ENCODE measurements around the gene SHKBP1. TPM values are rescaled to one million over a fixed set of nuclear protein-coding genes. Genes with fewer than 3 reads are reported as not detected.
A peak's percentile ranks its signal among the peaks of the same experiment; 100 is the strongest.

Gene SHKBP1
- total and polyA plus RNA-seq, 9 of the 15 experiments (the other 6 are each of a cell fraction or from before 2014, with no cell fraction given) = 1.2 to 58.1 (median 22.3) TPM

GRCh38 chr19:40598121-40598917, 21.6 kb downstream of the SHKBP1 start (continued):
- TF ChIP-seq C11orf30 (IDR thresholded peaks at IDR 0.05; ENCODE audit: low read depth) = no peak
- peak; percentile 41; the same call in 1 of the 2 replicates for TF ChIP-seq ZBTB2 (IDR thresholded peaks at IDR 0.05)
- TF ChIP-seq GTF2F1 (IDR thresholded peaks at IDR 0.05; ENCODE audit: low read depth, low read length) = no peak
- peak; percentile 68 for TF ChIP-seq L3MBTL2 (IDR thresholded peaks at IDR 0.05)
- no peak for TF ChIP-seq THRB (CRISPR knock-in tag; conservative IDR thresholded peaks at IDR 0.05)
- TF ChIP-seq RAD51 (IDR thresholded peaks at IDR 0.05; ENCODE audit: borderline replicate concordance, low read depth) = no peak; the same call in 1 of the 2 replicates
- TF ChIP-seq BCL6 (CRISPR knock-in tag; IDR thresholded peaks at IDR 0.05) = no peak
- no peak for TF ChIP-seq TCF3 (CRISPR knock-in tag; IDR thresholded peaks at IDR 0.05)
- peak; percentile 23; the same call in 1 of the 2 replicates for TF ChIP-seq MYC (IDR thresholded peaks at IDR 0.05; ENCODE audit: low read depth, low read length)
- no peak for TF ChIP-seq MYC (CRISPR knock-in tag; IDR thresholded peaks at IDR 0.05; ENCODE audit: borderline replicate concordance, low read depth)
- no peak; the same call in 1 of the 2 replicates for TF ChIP-seq ZKSCAN1 (IDR thresholded peaks at IDR 0.05; ENCODE audit: low read depth, low read length)
- no peak for TF ChIP-seq TAF9B (IDR thresholded peaks at IDR 0.05; ENCODE audit: partially characterized antibody)
- TF ChIP-seq ZNF146 (CRISPR knock-in tag; IDR thresholded peaks at IDR 0.05; ENCODE audit: unreplicated experiment) = no peak
- no peak for TF ChIP-seq ZNF165 (CRISPR knock-in tag; IDR thresholded peaks at IDR 0.05; ENCODE audit: borderline replicate concordance)
- no peak for TF ChIP-seq ZNF384 (IDR thresholded peaks at IDR 0.05; ENCODE audit: low read depth, low read length)
- no peak for TF ChIP-seq KAT7 (CRISPR knock-in tag; IDR thresholded peaks at IDR 0.05; ENCODE audit: borderline replicate concordance)
- TF ChIP-seq, protein P1, sequence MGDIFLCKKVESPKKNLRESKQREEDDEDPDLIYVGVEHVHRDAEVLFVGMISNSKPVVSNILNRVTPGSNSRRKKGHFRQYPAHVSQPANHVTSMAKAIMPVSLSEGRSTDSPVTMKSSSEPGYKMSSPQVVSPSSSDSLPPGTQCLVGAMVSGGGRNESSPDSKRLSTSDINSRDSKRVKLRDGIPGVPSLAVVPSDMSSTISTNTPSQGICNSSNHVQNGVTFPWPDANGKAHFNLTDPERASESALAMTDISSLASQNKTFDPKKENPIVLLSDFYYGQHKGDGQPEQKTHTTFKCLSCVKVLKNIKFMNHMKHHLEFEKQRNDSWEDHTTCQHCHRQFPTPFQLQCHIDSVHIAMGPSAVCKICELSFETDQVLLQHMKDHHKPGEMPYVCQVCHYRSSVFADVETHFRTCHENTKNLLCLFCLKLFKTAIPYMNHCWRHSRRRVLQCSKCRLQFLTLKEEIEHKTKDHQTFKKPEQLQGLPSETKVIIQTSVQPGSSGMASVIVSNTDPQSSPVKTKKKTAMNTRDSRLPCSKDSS (IDR thresholded peaks at IDR 0.05; ENCODE audit: low read depth, partially characterized antibody) = no peak
- TF ChIP-seq, protein P2, sequence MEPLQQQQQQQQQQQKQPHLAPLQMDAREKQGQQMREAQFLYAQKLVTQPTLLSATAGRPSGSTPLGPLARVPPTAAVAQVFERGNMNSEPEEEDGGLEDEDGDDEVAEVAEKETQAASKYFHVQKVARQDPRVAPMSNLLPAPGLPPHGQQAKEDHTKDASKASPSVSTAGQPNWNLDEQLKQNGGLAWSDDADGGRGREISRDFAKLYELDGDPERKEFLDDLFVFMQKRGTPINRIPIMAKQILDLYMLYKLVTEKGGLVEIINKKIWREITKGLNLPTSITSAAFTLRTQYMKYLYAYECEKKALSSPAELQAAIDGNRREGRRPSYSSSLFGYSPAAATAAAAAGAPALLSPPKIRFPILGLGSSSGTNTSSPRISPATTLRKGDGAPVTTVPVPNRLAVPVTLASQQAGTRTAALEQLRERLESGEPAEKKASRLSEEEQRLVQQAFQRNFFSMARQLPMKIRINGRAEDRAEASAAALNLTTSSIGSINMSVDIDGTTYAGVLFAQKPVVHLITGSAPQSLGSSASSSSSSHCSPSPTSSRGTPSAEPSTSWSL (CRISPR knock-in tag; IDR thresholded peaks at IDR 0.05; ENCODE audit: borderline replicate concordance) = no peak
- no peak for TF ChIP-seq SMAD1 (IDR thresholded peaks at IDR 0.05; ENCODE audit: low read depth, low read length, partially characterized antibody)
- TF ChIP-seq NBN (IDR thresholded peaks at IDR 0.05; ENCODE audit: low read depth) = peak; percentile 39; the same call in 1 of the 2 replicates
- no peak for TF ChIP-seq FOXJ3 (CRISPR knock-in tag; IDR thresholded peaks at IDR 0.05)
- TF ChIP-seq YBX1 (IDR thresholded peaks at IDR 0.05) = no peak
- peak; percentile 6; the same call in 1 of the 2 replicates for TF ChIP-seq ETV5 (CRISPR knock-in tag; IDR thresholded peaks at IDR 0.05; ENCODE audit: low read depth)
- TF ChIP-seq PHB2 (IDR thresholded peaks at IDR 0.05; ENCODE audit: low read depth) = no peak
- no peak for TF ChIP-seq ZNF589 (CRISPR knock-in tag; IDR thresholded peaks at IDR 0.05; ENCODE audit: low read depth)

Measured in K562 (cell line).